K562 (cell line): Measurements from ENCODE around the gene RNH1. TPM values are rescaled to one million over a fixed set of nuclear protein-coding genes. Genes with fewer than 3 reads are reported as not detected.

ENCODE experiments used
- ARID3B ChIP-seq: fragments of 250-450 bp; sonication (Bioruptor Pico); IDR thresholded peaks from 2 replicates; pipeline ENCODE4 v1.4.0; 2020; ENCODE audit warnings: borderline replicate concordance
- ATF7 ChIP-seq: fragments of 450-650 bp; IDR thresholded peaks from 2 replicates; pipeline ENCODE4 v1.7.1; 2014; ENCODE audit warnings: mild to moderate bottlenecking, moderate library complexity
- CHD2 ChIP-seq: IDR thresholded peaks from 2 replicates; pipeline ENCODE4 v1.6.1; 2011; ENCODE audit warnings: low read depth, low read length
- ETS1 ChIP-seq: conservative IDR thresholded peaks from 2 replicates; pipeline ENCODE4 v1.6.1; 2011; ENCODE audit warnings: low read depth, mild to moderate bottlenecking, low read length; ENCODE audit not compliant: control insufficient read depth
- GABPB1 ChIP-seq: sonication (generic); formaldehyde crosslinking; IDR thresholded peaks from 2 replicates; pipeline ENCODE4 v1.8.0; 2022; ENCODE audit warnings: mild to moderate bottlenecking, missing genetic modification reagents
- HDAC1 ChIP-seq, 2 experiments: fragments of 450-650 bp; IDR thresholded peaks; 2 replicates each; pipeline ENCODE4 v1.6.1; 2016 to 2017; ENCODE audit warnings: inconsistent platforms in 1 of 2, mild to moderate bottlenecking in 1 of 2, moderate library complexity in 1 of 2
- KAT7 ChIP-seq: sonication (generic); formaldehyde crosslinking; IDR thresholded peaks from 2 replicates; pipeline ENCODE4 v1.8.0; 2022; ENCODE audit warnings: missing genetic modification reagents, mild to moderate bottlenecking, borderline replicate concordance
- NEUROD1 ChIP-seq: fragments of 150-350 bp; IDR thresholded peaks from 2 replicates; pipeline ENCODE4 v1.6.1; 2014; ENCODE audit warnings: borderline replicate concordance, low read length, low read depth; ENCODE audit not compliant: partially characterized antibody
- RBM25 ChIP-seq: fragments of 200-400 bp; formaldehyde crosslinking; IDR thresholded peaks from 2 replicates; pipeline ENCODE4 v1.6.1; 2018; ENCODE audit warnings: low read length, low read depth, moderate library complexity; ENCODE audit not compliant: severe bottlenecking
- RREB1 ChIP-seq: fragments of 250-450 bp; sonication (Bioruptor Pico); IDR thresholded peaks from 2 replicates; pipeline ENCODE4 v1.4.0; 2020
- SPI1 ChIP-seq: IDR thresholded peaks from 2 replicates; pipeline ENCODE4 v1.6.1; 2011; ENCODE audit warnings: low read depth, low read length, control low read depth, borderline replicate concordance
- TCF15 ChIP-seq: fragments of 250-450 bp; sonication (Bioruptor Pico); IDR thresholded peaks from 2 replicates; pipeline ENCODE4 v1.8.0; 2022; ENCODE audit warnings: moderate library complexity, mild to moderate bottlenecking, inconsistent platforms
- VEZF1 ChIP-seq: fragments of 200-800 bp; sonication (Bioruptor generic); IDR thresholded peaks from 2 replicates; pipeline ENCODE4 v1.6.1; 2017; ENCODE audit warnings: missing genetic modification characterization, missing compliant biosample characterization
- XRCC4 ChIP-seq: IDR thresholded peaks from one replicate; pipeline ENCODE4 v1.6.1; 2011; ENCODE audit not compliant: insufficient read depth, insufficient read length; ENCODE audit errors: extremely low read depth
- ZBED1 ChIP-seq: IDR thresholded peaks from 2 replicates; pipeline ENCODE4 v1.6.1; 2014
- ZNF3 ChIP-seq: fragments of 250-450 bp; sonication (Bioruptor Pico); IDR thresholded peaks from 2 replicates; pipeline ENCODE4 v1.5.0; 2021; ENCODE audit warnings: mild to moderate bottlenecking, moderate library complexity
- polyA plus RNA-seq, 8 experiments: library from polyadenylated mRNA; depleted of rRNA in 4 of 8; stranded (reverse) in 5 of 8; unstranded in 3 of 8; fragments of >200 nt; fragmentation: Nextera tagmentation in 2 of 8; fragmentation: Illumina TruSeq in 1 of 8; extraction: Ambion mirVana in 2 of 8; extraction: Trizol in 1 of 8; gene quantifications; 2 replicates each; pipeline versions ENCODE4 v1.2.1 to v1.2.3, GENCODE V29; 2011 to 2014; ENCODE audit warnings: inconsistent platforms in 1 of 8, missing spikeins in 1 of 8
- total RNA-seq, 7 experiments: library from RNA; depleted of rRNA in 6 of 7; stranded (reverse); fragments of >200 nt in 6 of 7; fragmentation: Illumina TruSeq in 2 of 7; extraction: Trizol in 2 of 7; gene quantifications; 2 replicates each; pipeline versions ENCODE4 v1.2.1 to v1.2.3, GENCODE V29; 2011 to 2021; ENCODE audit warnings: low replicate concordance in 1 of 7

The RNH1 gene
- total and polyA plus RNA-seq, 9 of the 15 experiments (the other 6 are each of a cell fraction or from before 2014, with no cell fraction given), result 2.5 to 160 (median 44.3) TPM

GRCh38 chr11:535519-536454 is 28.7 kb upstream of the RNH1 start, which contains the start of gene HRAS (continued):
- peak; percentile 43; the same call in 1 of the 2 replicates for TF ChIP-seq RREB1 (CRISPR knock-in tag)
- TF ChIP-seq ZNF3, result no peak
- TF ChIP-seq GABPB1 (CRISPR knock-in tag), result peak; percentile 93
- TF ChIP-seq CHD2, result peak; percentile 82
- no peak for TF ChIP-seq SPI1
- no peak for TF ChIP-seq TCF15 (CRISPR knock-in tag)
- peak; percentile 100 for TF ChIP-seq RBM25
- TF ChIP-seq VEZF1, result peak; percentile 83
- no peak for TF ChIP-seq XRCC4
- peak in 1 of 2 experiments; percentile 49; a peak in 1 of 4 replicates for TF ChIP-seq HDAC1 (IDR thresholded peaks at IDR 0.05)
- TF ChIP-seq ATF7, result peak; percentile 46; the same call in 1 of the 2 replicates
- no peak for TF ChIP-seq ARID3B (CRISPR knock-in tag)
- peak; percentile 14; the same call in 1 of the 2 replicates for TF ChIP-seq KAT7 (CRISPR knock-in tag)
- TF ChIP-seq ETS1, result peak; percentile 58
- peak; percentile 90 for TF ChIP-seq NEUROD1
- TF ChIP-seq ZBED1, result no peak
